NCI-H2171 treated with DMSO at 0.1 percent for 48 hours (cell line): ENCODE measurements around the gene FGF19.

Experiments used
- DNase-seq: peaks from one replicate; lab custom pipeline; 2025; lab: John Stamatoyannopoulos, UW

The FGF19 gene

GRCh38 chr11:69671734-69672465 is 31.9 kb downstream of the FGF19 start:
- DNase-seq, result no peak

DNA sequence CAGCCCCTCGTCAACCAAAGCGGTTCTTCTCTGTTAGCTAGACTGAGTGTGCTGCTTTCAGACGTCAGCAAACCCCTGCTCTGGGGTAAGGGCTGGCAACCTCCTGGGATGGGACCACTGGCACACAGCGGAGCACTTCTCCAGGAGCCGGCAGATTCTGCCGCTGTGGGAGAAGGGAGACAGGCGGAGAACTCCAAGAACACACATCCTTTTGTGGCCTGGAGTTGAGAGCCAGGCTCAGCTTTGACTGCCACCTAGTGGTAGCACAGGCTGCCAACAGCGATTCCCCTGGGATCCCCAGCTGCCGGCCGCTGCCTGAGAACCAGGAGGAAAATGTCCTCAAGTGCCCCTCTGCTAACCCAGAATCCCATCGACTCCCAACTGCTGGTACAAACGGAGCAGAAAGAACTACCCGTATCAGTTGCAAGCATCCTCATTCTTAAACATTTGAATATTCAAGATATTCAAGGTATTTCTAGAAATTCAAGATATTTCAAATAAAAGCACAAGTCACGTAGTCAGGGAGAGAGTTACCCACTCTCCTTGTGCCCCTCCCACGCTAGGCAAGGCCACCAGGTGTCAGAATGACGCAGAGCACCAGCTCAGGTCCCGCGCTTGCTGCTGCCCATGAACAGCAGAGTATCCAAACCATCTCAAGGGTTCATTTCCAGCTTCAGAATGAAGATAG is 33.5 kb downstream of the FGF19 start:
- DNase-seq, result peak; percentile 79

DNA sequence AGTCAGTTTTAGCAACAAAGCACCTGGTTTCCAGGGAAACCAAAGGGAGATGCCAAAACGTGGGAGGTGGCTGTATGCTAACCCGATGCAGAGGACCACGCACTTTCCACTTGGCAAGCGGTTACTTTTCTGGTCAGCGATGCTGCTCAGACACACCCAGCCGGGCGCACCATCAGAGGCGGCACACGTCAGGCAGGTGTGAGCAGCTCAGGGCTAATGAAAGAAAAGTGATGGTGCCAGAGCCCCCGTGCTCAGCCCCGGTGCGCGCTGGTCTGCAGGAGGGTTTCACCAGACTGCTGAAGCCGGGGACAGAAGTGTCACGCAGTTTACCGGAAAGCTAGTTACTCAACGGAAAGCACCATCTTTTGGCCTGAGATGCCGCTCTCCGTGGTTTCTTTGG is 34.3 kb downstream of the FGF19 start:
- DNase-seq, result no peak

DNA sequence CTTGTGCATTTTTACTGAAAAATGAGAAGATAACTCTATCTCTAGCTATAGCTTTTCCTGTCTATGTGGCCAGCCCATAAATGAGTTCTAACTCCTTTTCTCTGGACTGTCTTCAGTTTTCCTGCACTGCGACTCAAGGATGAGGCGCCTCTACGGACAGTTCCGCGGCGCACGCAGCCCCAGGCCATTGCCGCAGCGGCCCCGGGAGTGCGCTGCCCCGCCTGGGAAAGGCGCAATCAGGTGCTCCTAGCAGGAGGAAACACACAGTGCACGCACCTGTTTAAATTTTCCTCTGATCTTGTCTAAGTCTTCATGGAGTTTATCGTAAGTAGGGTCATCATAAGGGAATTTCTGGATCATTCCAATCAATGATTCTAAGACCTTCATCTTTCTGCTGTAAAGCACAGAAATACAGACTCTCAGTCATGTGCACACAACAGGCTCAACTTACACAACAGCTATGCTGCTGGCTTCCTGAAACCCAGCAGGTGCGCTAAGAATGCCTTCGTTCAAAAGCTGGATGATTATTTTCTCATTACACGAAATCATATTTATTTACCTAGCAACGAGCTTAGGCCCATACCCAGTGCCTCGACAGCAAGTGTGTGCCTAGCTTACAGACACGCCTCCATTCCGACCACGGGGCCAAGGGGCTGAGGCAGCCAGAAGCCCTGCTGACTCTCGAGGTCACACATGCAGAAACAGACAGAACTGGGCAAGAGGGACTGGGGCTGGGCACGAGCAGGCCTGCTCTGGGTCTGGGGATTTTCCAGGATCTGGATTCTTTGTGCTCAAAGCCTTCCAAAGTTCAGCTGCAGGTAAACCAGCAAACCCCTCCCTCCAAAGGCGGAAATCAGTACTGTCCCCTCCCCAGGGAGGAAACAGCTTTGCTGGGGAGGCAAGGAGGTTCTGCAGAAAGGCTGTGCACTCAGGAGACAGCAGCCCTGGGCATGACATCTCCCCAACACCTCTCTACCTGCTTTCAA is 35.9 kb downstream of the FGF19 start:
- no peak for DNase-seq

- no peak for DNase-seq
Observed at GRCh38 chr11:69666752-69667536, 36.9 kb downstream of the FGF19 start.

- no peak for DNase-seq
Observed at GRCh38 chr11:69666261-69666660, 37.6 kb downstream of the FGF19 start.

DNA sequence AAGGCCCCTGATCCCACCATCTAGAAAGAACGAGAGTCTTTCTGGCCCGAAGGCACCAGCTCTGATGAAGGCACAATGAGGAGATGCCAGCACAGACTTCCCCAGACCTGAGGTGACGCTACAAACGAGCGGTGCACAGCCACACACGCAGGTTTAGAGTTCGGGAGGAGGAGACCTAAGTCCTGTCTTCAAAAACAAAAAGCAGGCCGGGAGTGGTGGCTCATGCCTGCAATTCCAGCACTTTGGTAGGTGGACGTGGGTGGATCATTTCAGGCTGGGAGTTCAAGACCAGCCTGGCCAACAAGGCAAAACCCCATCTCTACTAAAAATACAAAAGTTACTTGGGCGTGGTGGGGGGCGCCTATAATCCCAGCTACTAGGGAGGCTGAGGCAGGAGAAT is 38.2 kb downstream of the FGF19 start:
- DNase-seq, result no peak

DNA sequence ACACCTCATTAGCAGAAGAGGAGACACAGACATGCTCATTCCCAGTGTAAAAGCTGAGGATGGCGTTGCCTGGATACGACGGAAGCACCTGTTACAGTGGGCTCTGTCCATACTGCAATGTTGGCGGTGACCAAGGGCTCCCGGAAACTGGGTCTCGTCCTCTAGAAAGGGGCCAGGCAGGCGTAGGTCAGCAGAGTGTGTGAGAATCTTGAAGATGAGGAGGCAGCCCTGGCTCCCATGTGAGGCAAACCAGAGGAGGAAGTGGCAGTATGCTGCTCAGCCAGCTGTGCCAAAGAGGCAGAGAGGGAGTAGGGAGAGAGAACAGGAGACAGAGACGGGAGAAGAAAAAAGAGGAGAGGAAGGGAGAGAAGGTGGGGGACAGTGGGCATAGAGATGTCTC is 38.9 kb downstream of the FGF19 start:
- DNase-seq, result no peak

DNA sequence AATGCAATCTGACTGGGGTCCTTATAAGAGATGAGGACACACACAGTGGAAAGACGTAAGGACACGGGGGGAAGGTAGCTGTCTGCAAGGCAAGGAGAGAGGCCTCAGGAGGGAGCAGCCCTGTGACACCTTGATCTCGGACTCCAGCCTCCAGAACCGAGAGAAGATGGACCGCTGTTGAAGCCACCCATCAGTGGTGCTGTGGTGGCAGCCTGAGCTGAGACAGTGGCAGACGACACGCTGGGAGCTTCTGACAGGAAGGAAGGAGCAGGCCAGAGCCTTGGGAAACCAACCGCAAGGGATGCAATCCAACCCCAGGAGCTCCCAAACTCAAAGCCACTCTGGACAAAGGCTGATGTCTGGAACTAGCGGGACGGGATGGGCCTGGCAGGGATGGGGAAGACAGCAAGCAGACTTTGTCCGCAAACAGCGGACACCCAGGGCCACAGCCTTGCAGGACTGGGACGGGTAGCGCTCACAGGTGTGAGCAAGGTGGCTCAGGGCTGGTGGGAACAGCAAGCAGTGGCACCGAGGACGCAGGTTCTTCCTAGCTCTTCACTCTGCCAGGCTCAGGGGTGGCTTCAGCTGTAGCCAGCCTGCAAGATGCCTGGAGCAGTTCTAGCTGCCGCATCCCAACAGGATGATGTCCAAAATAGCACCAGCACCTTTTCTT is 39.6 kb downstream of the FGF19 start:
- no peak for DNase-seq

- no peak for DNase-seq
Observed at GRCh38 chr11:69663326-69663725, 40.5 kb downstream of the FGF19 start.

GRCh38 chr11:69662806-69663205 is 41.0 kb downstream of the FGF19 start:
- no peak for DNase-seq

GRCh38 chr11:69662021-69662698 is 41.7 kb downstream of the FGF19 start:
- DNase-seq, result no peak

GRCh38 chr11:69661413-69661715 is 42.5 kb downstream of the FGF19 start:
- DNase-seq, result no peak

GRCh38 chr11:69660001-69660500 is 43.8 kb downstream of the FGF19 start:
- no peak for DNase-seq

- no peak for DNase-seq
Observed at GRCh38 chr11:69659591-69659990, 44.2 kb downstream of the FGF19 start.

- no peak for DNase-seq
Observed at GRCh38 chr11:69658626-69659450, 45.0 kb downstream of the FGF19 start.

DNA sequence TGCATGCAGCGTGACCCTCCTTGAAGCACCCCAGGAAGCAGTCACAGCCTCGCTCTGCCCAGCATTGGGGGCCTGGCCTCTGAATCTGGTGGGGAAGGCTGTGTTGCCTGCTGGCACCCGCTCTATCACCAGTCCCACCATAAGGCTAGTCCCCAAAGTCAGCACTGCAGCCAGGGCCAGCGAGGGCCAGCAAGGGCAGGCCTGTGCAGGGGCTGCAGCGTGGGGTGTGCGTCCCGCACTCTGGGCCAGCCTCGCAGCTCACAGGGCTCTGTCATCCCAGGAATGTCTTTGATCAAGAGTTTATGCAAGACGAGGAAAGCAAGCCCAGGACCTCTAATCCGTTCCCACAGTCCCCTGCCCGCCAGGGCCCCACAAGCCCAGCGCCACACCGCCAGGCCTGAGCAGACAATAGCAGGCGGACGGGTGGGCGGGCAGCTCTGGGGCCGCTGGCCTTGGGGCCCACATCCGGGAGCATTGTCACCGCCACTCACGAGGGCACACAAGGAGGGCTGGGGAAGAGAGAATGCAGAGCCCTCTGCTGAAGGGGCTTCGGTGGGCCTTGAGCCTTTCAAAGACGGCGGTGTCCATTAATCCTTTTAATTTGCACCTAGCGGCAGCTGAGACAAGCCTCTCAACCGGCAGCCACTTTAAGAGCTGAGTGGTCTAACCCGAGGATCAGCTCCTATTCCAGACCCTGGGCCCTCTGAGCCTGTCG is 45.8 kb downstream of the FGF19 start:
- no peak for DNase-seq

DNA sequence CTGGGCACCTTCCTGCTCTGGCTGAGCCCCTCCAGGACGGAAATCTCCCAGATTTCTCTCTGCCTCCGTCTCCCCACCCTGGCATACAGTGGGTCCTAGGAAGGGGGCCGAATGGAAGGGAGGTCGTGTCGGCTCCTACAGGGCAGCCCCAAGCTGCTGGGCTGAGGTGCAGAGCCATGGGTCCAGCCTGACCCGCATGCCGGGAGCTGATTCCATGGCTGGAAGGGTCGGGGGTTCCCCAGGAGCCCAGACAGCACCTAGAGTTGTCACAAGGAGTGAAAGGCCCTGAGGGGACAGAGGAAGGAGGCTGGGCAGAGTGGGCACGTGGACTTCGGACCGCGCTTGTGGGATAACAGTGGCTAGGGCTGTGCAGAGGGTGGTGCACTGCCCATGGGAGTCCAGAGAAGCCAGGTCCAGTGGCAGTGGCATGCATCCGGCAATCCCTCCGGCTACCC is 46.3 kb downstream of the FGF19 start:
- DNase-seq, result no peak
